CMK (cell line): ENCODE data around the gene RAD51.

ENCODE experiments used
- DNase-seq: peaks from one replicate; pipeline ENCODE4 v3.0.0-alpha.2; 2010; ENCODE audit warnings: low read depth

The RAD51 gene

GRCh38 chr15:40762919-40763800 is 68.2 kb downstream of the RAD51 start:
- no peak for DNase-seq

GRCh38 chr15:40763801-40764628 is 69.0 kb downstream of the RAD51 start, which contains the start of gene GCHFR:
Gene GCHFR, plus strand, starts transcription at chr15:40764068. Its CDS starts 113 bp downstream, at chr15:40764181.
- no peak for DNase-seq

- no peak for DNase-seq
These were observed 69.7 kb downstream of the RAD51 start for GRCh38 chr15:40764629-40765103.

GRCh38 chr15:40766194-40766815 is 71.3 kb downstream of the RAD51 start:
- DNase-seq: no peak

GRCh38 chr15:40766906-40767837 is 72.2 kb downstream of the RAD51 start:
- DNase-seq: no peak

GRCh38 chr15:40767838-40768500 is 73.0 kb downstream of the RAD51 start:
- no peak for DNase-seq

GRCh38 chr15:40768521-40769273 is 73.7 kb downstream of the RAD51 start:
- DNase-seq: no peak

- no peak for DNase-seq
These were observed 74.5 kb downstream of the RAD51 start, which contains the start of gene C15orf62 for GRCh38 chr15:40769274-40770146. Gene C15orf62, plus strand, starts transcription at chr15:40769980. Its CDS starts 516 bp downstream, at chr15:40770496.

GRCh38 chr15:40770147-40770721 is 75.3 kb downstream of the RAD51 start:
- DNase-seq: no peak

GRCh38 chr15:40771242-40771641 is 76.3 kb downstream of the RAD51 start:
- no peak for DNase-seq

GRCh38 chr15:40772014-40772413 is 77.0 kb downstream of the RAD51 start:
- DNase-seq: no peak

- DNase-seq: no peak
These were observed 78.5 kb downstream of the RAD51 start for GRCh38 chr15:40773496-40773895.

- no peak for DNase-seq
These were observed 78.9 kb downstream of the RAD51 start for GRCh38 chr15:40773902-40774301.

GRCh38 chr15:40775007-40775406 is 80.0 kb downstream of the RAD51 start:
- no peak for DNase-seq

- no peak for DNase-seq
These were observed 81.0 kb downstream of the RAD51 start for GRCh38 chr15:40775740-40776536.

- DNase-seq: no peak
These were observed 81.7 kb downstream of the RAD51 start for GRCh38 chr15:40776537-40777141.
